GM19025 (cell line): ENCODE measurements around the gene RALY.

Source experiments
- ATAC-seq: cut with Tn5 transposase; IDR thresholded peaks from one replicate; pipeline ENCODE4 v1.9.1; 2021; ENCODE audit warnings: mild to moderate bottlenecking, low read depth, moderate library complexity; ENCODE audit not compliant: unreplicated experiment

The RALY gene

GRCh38 chr20:33993576-33994221 is at the start of gene RALY:
Gene RALY, plus strand, starts transcription at chr20:33993911. Its CDS starts 78,164 bp downstream, at chr20:34072075.
- peak; percentile 62 for ATAC-seq

- no peak for ATAC-seq
These were observed 48.8 kb upstream of the RALY start for GRCh38 chr20:33944914-33945313.

- ATAC-seq = no peak
These were observed 48.2 kb upstream of the RALY start for GRCh38 chr20:33945391-33946081.

- no peak for ATAC-seq
These were observed 45.9 kb upstream of the RALY start for GRCh38 chr20:33947709-33948295.

GRCh38 chr20:33948480-33948879 is 45.2 kb upstream of the RALY start:
- ATAC-seq = no peak

GRCh38 chr20:33951171-33951570 is 42.5 kb upstream of the RALY start:
- ATAC-seq = no peak

GRCh38 chr20:33954504-33954903 is 39.2 kb upstream of the RALY start:
- ATAC-seq = no peak

GRCh38 chr20:33963751-33964150 is 30.0 kb upstream of the RALY start:
- ATAC-seq = no peak

GRCh38 chr20:33964441-33964840 is 29.3 kb upstream of the RALY start:
- no peak for ATAC-seq

- no peak for ATAC-seq
These were observed 26.6 kb upstream of the RALY start for GRCh38 chr20:33967126-33967525.

GRCh38 chr20:33969563-33969962 is 24.1 kb upstream of the RALY start:
- ATAC-seq = no peak

GRCh38 chr20:33970229-33970628 is 23.5 kb upstream of the RALY start:
- no peak for ATAC-seq

- no peak for ATAC-seq
These were observed 22.4 kb upstream of the RALY start for GRCh38 chr20:33971147-33971975.

GRCh38 chr20:33976959-33977358 is 16.8 kb upstream of the RALY start:
- ATAC-seq = no peak

- no peak for ATAC-seq
These were observed 16.2 kb upstream of the RALY start for GRCh38 chr20:33977535-33977934.

GRCh38 chr20:33979094-33979493 is 14.6 kb upstream of the RALY start:
- ATAC-seq = no peak

GRCh38 chr20:33981347-33981746 is 12.4 kb upstream of the RALY start:
- no peak for ATAC-seq

- no peak for ATAC-seq
These were observed 11.7 kb upstream of the RALY start for GRCh38 chr20:33981964-33982363.

- ATAC-seq = no peak
These were observed 10.3 kb upstream of the RALY start for GRCh38 chr20:33983371-33983770.

- ATAC-seq = no peak
These were observed 9.5 kb upstream of the RALY start for GRCh38 chr20:33984182-33984719.

- ATAC-seq = no peak
These were observed 8.4 kb upstream of the RALY start for GRCh38 chr20:33985280-33985679.
